Fibroblast of skin of left quadriceps (primary cell): ENCODE results near the gene INCA1.

ENCODE experiments used
- DNase-seq, 2 experiments: peaks; one replicate each; pipeline ENCODE4 v3.0.0-alpha.2; 2013; ENCODE audit warnings: low read depth in 2 of 2

The INCA1 gene

DNA sequence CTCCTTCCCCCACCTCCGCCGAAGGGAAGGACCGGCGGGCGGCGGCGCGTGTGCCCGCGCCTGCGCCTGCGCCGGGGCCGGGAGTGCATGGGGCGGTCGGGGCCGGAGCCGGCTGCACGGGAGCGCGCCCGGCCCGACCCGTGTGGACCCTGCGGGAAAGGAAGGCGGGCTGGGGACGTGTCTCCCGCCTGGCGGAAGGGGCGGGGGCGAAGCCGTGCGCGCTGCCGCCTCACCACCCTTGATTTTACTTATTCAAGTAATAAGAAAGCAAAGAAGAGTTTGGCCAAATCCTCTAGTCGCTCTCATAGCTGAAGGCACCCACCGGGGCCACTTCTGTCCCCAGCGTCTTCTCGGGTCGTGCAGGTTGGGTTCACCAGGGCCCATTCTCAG, 48.4 kb downstream of the INCA1 start:
- DNase-seq = peak; percentile 80 to 82

DNA sequence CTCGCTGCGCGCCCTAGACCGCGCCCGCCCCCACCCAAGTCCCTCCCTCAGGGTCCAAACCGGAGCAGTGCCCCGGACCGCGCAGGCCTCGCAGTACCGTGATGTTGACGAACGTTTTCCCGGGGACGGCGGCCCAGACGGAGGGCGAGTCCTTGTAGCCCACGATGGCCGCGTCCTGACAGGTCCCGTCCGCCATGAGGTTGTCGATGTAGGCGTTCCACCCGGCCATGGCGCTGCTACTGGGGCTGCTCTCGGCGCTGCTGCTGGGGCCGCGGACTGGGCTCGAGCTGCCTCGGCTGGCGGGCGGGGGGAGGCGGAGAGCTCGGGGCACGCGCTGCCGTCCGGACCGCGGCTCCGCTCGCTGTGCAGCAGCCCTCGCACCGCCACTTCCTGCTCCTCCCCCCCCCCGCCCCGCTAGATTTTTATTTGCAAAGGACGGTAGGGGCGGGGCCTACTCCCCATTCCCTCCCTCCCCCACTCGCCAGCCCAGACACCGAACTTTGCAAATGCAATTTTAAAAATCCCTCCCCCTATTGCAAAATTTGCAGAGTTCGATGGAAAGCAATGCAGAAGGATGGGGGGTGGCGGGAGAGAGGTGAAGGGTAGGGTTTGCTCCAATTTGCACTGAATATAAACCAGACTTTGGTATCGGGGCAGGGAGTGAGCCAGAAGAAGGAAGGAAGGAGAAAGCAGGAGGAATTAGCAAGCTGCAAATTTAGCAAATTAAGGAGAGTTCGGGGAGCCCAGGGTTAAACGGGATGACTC, 49.0 kb downstream of the INCA1 start, which contains the start of gene PFN1:
Gene PFN1 (minus strand): TSS at position 365 of the 765 bp plus-strand sequence. CDS start 136 bp downstream, at position 229.
- peak; percentile 92 for DNase-seq

DNA sequence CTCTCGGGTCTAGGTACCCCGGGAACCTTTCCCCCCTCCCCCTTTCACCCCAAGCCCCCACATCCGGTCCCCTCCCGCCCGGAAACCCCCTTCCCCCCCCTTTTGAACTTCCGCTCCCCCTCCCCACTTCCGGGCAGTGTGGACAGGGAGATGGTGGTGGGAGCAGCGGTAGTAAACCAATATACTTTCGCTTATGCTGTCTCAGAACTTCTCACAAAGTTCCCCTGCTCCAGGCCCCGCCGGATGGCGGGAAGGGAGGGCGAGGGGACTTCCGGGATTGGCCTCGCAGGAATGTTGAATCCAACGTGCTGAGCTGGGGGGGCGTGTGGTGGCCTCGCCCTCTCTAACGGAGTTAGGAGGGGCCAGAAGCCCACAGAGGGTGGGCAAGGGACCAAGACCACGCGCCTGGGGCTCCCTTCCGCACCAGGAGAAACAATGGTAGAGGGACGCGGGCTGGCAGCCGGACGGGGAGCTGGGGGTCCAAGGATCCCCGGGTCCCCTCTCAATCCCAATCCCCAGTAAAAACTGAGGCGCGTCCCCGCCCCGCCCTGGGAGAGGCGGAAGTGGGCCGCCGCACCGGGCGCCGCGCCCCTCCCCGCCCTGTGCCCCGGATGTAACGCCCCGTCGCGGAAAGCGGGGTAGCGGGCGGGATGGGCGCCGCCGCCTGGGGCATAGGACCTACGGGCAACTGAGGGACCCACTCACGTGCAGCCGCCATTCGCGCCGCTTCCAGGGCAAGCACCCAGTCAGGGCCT, 49.7 kb downstream of the INCA1 start:
- peak in 1 of 2 experiments; percentile 28 for DNase-seq

DNA sequence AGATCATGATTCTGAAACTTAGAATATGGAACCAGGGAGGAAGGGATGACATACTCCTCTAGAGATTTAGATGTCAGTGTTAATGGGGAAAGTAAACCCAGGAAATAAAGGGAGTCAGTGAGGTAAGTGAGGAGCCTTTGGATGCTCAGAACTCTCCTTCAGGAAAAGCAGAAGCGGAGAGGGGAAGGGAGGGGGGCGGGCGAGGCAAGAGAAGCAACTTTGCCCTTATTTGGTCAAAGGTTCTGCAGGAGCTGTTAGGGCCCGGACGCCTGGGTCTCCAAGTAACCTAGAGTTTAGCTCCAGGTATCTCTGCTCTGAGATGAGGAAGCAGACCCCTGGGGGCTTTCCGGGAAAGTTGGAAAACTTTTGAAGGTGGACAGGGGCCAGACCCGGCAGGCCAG, 50.3 kb downstream of the INCA1 start:
- DNase-seq = no peak

DNA sequence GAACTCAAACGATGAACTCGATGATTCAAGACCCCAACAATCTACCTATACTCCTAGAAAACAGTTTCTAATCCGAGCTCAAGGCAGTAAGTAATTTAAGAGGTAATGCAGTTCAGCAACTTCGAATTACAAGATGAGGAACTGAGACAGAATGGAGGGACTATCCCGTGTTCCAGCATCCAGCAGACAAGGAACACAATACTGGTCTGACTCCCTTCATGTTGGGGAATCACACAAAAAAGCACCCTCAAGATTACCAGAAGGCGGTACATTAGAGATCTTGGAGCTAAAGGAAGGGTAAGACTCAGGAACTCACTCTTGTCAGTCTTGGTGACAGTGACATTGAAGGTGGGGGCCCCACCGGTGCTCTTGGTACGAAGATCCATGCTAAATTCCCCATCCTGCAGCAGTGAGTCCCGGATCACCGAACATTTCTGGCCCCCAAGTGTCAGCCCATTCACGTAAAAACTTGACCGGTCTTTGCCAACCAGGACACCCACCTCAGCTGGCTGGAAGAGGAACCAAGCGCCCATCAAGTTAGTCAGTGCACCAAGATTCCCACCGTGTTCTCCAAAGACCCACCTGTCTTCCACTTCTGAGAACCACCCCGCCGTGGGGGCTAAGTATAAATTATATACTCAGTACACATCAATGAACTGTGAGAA, 50.9 kb downstream of the INCA1 start:
- DNase-seq = no peak

DNA sequence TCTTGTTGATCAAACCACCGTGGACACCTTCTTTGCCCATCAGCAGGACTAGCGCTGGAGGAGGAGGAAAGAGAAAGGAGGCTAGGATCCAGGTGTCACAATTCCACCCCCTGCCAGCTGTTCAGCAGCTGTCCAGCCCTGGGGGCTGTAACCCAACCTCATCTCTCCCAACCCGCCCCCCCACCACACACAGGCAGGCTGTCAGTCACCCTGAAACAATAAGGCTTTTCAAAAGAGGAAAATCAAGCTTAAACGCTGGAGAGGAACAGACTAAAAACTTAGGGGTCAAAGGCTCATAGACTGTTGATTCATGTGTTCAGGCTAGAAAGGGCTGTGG, 51.4 kb downstream of the INCA1 start:
- no peak for DNase-seq

DNA sequence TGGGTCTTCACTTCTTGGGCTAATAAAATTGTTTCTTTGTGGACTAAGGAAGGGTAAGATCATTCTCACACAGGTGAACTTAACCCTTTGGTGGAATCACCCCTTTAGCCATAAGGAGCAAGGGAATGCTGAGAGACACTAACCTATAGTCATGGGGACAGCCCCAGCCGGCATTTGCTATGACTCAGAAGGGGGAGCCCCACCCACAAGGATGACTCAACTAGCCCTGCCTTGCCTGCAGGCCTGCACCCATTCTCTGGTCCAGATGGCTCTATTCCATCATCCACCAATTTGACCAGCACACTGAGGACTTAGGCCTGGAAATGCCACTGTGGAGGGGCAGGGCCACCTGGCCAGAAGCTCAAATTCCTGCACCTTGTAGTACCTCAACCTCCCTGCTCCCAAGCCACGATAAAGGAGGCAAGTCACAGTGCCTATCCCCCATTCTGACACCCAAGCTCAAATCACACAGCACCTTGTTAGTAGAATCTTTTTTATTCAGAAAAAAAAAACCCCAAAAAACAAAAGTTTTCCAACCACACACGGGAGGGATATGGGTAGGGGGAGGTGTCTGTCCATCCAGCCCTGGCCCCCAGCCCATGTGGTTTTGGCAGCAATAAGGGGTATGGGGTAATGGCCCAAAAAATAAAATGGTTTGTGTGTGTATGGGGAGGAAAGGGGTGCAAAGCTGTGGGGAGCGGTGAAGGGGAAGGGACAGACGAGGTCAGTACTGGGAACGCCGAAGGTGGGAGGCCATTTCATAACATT, 52.0 kb downstream of the INCA1 start:
- peak; percentile 63 to 65 for DNase-seq

DNA sequence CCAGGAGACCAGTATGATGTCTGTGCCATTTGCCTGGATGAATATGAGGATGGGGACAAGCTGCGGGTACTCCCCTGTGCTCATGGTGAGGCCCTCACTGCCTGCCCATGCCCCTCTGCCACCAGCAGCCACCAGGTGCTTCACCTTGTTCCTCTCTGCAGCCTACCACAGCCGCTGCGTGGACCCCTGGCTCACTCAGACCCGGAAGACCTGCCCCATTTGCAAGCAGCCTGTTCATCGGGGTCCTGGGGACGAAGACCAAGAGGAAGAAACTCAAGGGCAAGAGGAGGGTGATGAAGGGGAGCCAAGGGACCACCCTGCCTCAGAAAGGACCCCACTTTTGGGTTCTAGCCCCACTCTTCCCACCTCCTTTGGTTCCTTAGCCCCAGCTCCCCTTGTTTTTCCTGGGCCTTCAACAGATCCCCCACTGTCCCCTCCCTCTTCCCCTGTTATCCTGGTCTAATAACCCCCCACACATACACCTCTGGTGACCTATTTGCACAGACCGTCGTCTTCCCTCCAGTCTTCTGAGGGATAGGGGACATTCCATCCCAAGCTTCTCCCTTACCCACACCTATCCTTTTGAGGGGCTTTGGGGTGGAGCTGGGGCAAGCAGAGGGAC, 52.7 kb downstream of the INCA1 start:
- no peak for DNase-seq

DNA sequence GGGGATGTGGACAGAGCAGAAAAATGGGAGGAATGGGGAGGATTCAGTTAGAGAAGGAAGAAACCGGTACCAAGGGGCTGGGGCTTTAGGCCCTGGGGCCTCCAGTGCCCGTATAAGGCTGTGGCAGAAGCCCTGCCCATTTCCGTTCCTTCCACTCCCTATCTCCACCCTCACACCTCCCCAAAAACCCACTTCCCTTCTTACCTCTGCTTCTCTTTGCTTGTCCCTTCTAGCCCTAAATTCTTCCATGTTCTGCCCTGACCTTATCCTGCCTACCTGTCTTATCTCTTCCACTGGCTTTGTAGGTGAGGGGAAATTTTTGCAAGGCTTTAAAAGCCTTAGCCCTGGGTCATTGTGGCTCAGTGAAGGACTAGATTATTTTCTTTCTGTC, 53.2 kb downstream of the INCA1 start:
- DNase-seq = no peak

DNA sequence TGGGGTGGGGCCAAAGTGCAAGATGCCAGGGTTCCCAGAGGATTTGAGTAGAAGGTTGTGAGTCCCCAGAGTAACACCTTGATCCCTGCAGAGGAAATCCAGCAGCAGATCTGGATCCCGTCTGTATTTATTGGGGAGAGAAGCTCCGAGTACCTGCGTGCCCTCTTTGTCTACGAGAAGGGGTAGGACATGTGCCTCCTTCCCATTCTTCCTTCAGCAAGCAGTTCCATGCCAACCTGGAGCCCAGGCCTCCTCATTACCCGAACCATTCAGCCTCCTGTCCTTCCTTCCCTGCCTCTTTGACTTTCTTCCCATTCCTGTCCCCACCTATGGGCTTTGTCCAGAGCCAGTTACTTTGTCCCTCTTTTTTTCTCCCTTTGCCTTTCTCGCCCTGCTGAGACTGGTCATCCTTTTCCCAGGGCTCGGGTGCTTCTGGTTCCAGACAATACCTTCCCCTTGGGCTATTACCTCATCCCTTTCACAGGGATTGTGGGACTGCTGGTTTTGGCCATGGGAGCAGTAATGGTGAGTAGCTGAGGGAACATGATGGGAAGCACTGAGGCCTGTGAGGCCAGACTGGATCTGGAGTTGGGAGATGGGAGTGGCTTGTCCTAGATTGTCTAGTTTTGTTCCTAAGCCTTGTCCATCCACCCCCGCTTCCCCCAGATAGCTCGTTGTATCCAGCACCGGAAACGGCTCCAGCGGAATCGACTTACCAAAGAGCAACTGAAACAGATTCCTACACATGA, 54.4 kb downstream of the INCA1 start:
- no peak for DNase-seq

DNA sequence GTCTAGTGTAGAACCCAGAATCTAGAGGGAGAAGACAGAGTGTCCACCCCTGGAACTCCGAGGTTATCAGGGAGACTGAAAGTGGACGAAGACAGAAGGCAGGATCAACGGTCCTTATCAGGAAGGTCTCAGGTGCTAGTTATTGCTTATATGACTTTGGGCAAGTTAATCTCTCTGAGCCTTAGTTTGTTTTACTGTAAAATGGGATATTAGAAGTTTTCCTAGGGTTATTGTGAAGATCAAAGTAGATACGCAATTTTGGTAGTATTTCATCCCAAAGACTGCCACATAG, 56.1 kb downstream of the INCA1 start:
- DNase-seq = no peak

DNA sequence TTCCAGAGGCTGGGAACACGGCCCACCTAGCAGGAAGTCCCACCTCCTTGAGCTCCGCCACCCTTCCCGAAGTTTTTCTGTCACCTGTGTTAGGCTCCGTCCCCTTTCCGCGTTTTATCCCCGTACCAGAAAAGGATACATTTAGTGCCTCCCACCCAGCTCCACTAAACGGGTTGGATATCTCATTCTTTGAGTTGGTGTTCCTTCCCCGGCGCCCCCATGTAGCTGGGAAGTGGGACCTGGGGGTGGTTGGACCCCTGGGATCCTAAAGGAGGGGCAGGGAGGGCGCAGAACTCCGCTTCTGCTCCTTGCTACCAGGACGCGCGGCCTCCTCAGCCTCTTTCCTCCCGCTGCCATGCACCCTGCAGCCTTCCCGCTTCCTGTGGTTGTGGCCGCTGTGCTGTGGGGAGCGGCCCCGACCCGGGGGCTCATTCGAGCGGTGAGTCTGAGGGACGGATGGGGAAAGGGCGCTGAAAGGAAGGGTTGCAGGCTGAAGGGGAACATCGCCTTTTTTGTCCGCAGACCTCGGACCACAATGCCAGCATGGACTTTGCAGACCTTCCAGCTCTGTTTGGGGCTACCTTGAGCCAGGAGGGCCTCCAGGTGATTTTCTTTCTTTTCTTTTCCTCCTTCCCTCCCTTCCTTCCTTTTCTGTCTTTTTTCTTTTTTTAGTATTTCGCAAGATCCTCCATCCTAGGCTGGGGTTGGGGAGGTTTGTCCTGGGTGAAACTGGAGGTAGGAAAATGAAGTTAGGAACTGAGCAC, 56.6 kb downstream of the INCA1 start:
- no peak for DNase-seq

DNA sequence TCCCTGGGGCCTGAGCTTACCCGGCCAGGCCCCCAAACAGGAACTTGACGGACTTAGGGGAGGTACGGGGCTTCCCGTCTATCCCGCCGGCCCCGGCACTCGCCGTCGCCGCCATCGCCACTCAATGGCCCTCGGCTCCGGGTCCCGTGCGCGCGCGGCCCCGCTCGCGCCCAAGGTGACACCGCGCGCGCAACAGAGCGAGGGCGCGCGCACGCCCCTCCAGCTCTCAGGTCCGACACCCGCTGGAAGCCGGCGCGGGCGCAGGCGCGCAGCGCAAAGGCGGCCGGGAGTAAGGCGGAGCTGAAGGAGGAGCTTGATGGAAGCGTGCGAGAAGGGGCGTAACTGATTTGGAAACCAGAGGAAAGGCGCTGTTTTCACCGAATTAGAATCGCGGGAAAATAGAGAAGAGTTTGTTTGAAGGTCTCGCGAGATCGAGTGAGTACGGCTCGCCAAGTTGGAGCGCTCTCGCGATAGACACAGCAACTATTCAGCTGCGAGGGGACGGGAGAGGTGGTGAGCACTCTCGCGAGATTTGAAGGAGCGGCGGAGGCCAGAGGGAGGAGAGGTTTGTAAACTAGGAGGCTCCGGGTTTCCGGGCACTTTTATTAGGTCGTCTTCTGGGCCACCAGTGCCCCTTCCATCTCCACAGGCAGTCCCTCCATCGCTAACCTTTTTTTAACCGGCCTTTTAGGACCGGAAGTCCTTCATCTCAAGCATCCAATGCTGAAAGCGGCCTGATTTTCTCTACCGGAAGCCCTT, 57.3 kb downstream of the INCA1 start, which contains the start of the genes RNF167 and SLC25A11:
Gene RNF167 (plus strand): TSS at position 473 of the 759 bp plus-strand sequence. CDS start 642 bp downstream, outside the sequence.
Gene SLC25A11 (minus strand): TSS at position 251 of the 759 bp plus-strand sequence. CDS start 136 bp downstream, at position 115.
- DNase-seq = peak; percentile 100

DNA sequence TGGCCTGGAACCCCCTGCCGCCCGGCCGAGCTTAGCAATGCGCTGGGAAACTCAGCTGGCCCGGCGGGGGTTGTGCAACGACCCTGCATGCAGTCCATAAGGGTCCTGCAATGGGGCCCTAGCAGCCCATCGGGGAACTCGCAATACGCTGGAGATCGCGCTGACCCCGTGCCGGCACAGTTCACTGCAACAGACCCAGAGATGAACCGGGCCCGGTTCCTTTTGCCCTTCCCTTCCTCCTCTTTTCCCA, 57.9 kb downstream of the INCA1 start:
- no peak for DNase-seq

DNA sequence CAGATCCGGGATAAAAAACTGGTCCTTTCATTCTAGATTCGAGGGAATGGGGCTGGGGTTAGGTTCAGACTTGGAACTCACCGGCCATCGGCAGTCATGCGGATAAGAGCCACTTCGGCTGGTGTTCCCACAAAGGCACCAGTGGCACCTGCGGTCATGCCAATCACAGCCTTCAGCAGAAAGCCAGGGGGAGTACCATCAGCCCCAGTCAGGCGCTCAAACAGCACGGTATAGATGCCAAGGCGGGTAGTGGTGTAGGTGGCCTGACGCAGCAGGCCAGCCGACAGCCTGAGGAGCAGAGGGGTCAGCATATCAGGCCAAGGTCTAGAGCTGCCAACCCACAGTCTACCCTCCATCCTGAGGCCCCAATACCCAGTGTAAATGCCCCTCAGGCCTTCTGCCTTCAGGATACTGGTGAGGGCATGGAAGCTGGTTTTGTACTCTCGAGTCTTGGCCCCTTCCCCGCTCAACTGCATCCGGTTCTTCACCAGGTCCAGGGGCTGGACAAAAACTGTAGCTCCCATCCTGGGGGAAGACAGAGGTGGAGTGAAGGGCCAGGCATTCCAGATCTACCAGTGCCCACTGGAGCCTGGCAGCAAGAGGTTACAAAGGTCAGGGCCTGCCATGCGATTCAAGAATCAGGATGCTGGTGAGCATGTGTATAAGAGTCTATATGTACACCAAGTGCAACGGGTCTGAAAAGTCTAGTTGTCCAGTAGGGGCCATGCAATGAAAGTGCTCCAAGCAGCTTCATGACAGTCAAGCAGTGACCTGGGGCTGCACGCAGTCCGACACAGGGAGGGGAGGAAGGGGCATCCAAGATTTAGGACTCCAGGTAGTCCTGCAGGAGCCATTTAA, 58.4 kb downstream of the INCA1 start:
- no peak for DNase-seq
